Ascending aorta (tissue), 2 donors: ENCODE measurements around the gene EFHC1. TPM values are rescaled to one million over a fixed set of nuclear protein-coding genes. Genes with fewer than 3 reads are reported as not detected.
"Not testable (repeated sequence)": the region's sequence is repeated elsewhere in the genome, so short reads cannot be mapped to it uniquely, and the experiment has no call there.

ENCODE experiments used
- DNase-seq, 2 donors: peaks; one replicate each; pipeline ENCODE4 v3.0.0-alpha.2; 2019; ENCODE audit warnings: low spot score in 2 of 2
- H3K27ac ChIP-seq, 2 donors: fragments of 200-600 bp; sonication (generic); one replicate each; pipeline ENCODE4 v1.5.1; 2016 to 2017; ENCODE audit warnings: mild to moderate bottlenecking in 1 of 2
- H3K27me3 ChIP-seq: fragments of 200-600 bp; sonication (generic); one replicate; pipeline ENCODE4 v1.5.1; 2017
- H3K36me3 ChIP-seq, 2 donors: fragments of 200-600 bp; sonication (generic); one replicate each; pipeline ENCODE4 v1.5.1; 2016
- H3K4me1 ChIP-seq, 2 donors: fragments of 200-600 bp; sonication (generic); one replicate each; pipeline ENCODE4 v1.5.1; 2016 to 2017; ENCODE audit warnings: mild to moderate bottlenecking in 1 of 2
- H3K4me3 ChIP-seq, 2 donors: fragments of 200-600 bp; sonication (generic); one replicate each; pipeline ENCODE4 v1.5.1; 2016 to 2017; ENCODE audit warnings: mild to moderate bottlenecking in 1 of 2
- H3K9me3 ChIP-seq, 2 donors: fragments of 200-600 bp; sonication (generic); one replicate each; pipeline ENCODE4 v1.5.1; 2016
- intact Hi-C: fragments of 100-400 bp; cut with DNase I; formaldehyde crosslinking; loops from one replicate; pipeline ENCODE4 v1.15.1; 2023
- total RNA-seq: library from RNA; depleted of rRNA; stranded (reverse); fragments of >200 nt; gene quantifications from one replicate; pipeline ENCODE4 v1.1.0, GENCODE V29; 2016
- TF ChIP-seq, protein P1 (sequence below), 3 experiments: fragments of 200-600 bp in 2 of 3; fragments of 450-650 bp in 1 of 3; sonication (generic) in 2 of 3; IDR thresholded peaks; one replicate each; pipeline ENCODE4 v1.5.1; 2016 to 2019; ENCODE audit warnings: antibody characterized with exemption in 3 of 3, mild to moderate bottlenecking in 1 of 3, moderate library complexity in 1 of 3

EFHC1 gene
- total RNA-seq, 1 donor from 2014 or later, result 7.3 TPM

DNA sequence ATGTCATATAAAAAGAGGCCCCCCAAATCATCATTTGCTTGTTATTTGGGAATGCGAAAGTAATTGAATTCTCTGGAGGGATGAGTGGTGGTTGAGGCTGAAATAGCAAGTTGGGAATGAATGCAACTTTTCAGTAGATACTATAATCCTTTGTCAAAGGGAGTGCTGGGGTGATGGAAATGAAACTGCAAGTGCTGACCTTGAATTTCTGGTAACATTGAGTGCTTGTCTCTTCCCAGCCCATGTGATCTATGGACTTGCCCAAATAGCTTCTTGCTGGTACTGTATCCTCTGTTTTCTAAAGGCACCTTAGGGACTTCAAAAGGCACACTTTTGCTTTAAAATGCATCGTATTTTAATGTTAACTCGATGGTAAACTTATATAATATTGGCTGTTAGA, 43.4 kb upstream of the EFHC1 start:
- intact Hi-C loops, result no loop called here
- Histone ChIP-seq H3K27ac (no peak overlapping the region), H3K36me3 (no peaks in the 10 kb centered on the region), H3K9me3 (no peaks in the 10 kb centered on the region), H3K4me3 (no peak overlapping the region), H3K27me3 (no peaks in the 10 kb centered on the region), H3K4me1 (no peaks in the 10 kb centered on the region)
- TF ChIP-seq, protein P1, sequence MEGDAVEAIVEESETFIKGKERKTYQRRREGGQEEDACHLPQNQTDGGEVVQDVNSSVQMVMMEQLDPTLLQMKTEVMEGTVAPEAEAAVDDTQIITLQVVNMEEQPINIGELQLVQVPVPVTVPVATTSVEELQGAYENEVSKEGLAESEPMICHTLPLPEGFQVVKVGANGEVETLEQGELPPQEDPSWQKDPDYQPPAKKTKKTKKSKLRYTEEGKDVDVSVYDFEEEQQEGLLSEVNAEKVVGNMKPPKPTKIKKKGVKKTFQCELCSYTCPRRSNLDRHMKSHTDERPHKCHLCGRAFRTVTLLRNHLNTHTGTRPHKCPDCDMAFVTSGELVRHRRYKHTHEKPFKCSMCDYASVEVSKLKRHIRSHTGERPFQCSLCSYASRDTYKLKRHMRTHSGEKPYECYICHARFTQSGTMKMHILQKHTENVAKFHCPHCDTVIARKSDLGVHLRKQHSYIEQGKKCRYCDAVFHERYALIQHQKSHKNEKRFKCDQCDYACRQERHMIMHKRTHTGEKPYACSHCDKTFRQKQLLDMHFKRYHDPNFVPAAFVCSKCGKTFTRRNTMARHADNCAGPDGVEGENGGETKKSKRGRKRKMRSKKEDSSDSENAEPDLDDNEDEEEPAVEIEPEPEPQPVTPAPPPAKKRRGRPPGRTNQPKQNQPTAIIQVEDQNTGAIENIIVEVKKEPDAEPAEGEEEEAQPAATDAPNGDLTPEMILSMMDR (IDR thresholded peaks at IDR 0.05), result no peak
- DNase-seq, result no peak

GRCh38 chr6:52377538-52378221, 42.5 kb upstream of the EFHC1 start:
- intact Hi-C loops, result no loop called here
- TF ChIP-seq, protein P1 (IDR thresholded peaks at IDR 0.05), result no peak
- no peak overlapping the region for H3K4me3 ChIP-seq
- no peaks in the 10 kb centered on the region for H3K9me3 ChIP-seq
- H3K27ac ChIP-seq, result no peak overlapping the region
- no peaks in the 10 kb centered on the region for H3K36me3 ChIP-seq
- H3K27me3 ChIP-seq, result no peaks in the 10 kb centered on the region
- H3K4me1 ChIP-seq, result no peaks in the 10 kb centered on the region
- no peak for DNase-seq

DNA sequence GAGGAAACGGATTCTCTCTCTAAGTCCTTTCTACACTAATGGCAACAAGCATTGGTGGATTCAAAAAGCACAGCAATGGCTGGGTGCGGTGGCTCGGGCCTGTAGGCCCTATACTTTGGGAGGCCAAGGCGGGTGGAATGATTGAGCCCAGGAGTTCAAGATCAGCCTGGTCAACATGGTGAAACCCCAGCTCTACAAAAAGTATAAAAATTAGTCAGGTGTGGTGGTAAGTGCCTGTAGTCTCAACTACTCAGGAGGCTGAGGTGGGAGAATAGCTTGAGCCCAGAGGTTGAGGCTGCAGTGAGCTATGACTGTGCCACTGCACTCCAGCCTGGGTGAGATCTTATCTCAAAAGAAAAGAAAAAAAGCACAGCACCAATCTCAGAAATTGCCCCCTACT, 38.9 kb upstream of the EFHC1 start:
- H3K27ac ChIP-seq, result no peak overlapping the region
- TF ChIP-seq, protein P1 (IDR thresholded peaks at IDR 0.05), result no peak
- H3K27me3 ChIP-seq, result no peaks in the 10 kb centered on the region
- intact Hi-C loops, result no loop called here
- no peak for DNase-seq
- no peaks in the 10 kb centered on the region for H3K36me3 ChIP-seq
- H3K9me3 ChIP-seq, result no peaks in the 10 kb centered on the region
- no peaks in the 10 kb centered on the region for H3K4me1 ChIP-seq
- no peak overlapping the region for H3K4me3 ChIP-seq

GRCh38 chr6:52384145-52384766, 35.9 kb upstream of the EFHC1 start:
- no peaks in the 10 kb centered on the region for H3K9me3 ChIP-seq
- H3K27ac ChIP-seq, result no peak overlapping the region
- TF ChIP-seq, protein P1 (IDR thresholded peaks at IDR 0.05), result no peak
- H3K4me1 ChIP-seq, result no peaks in the 10 kb centered on the region
- H3K4me3 ChIP-seq, result no peak overlapping the region
- no peaks in the 10 kb centered on the region for H3K27me3 ChIP-seq
- no peaks in the 10 kb centered on the region for H3K36me3 ChIP-seq
- intact Hi-C loops, result no loop called here
- no peak for DNase-seq

- no peaks in the 10 kb centered on the region for H3K36me3 ChIP-seq
- H3K27ac ChIP-seq, result no peak overlapping the region
- H3K4me3 ChIP-seq, result no peak overlapping the region
- no peak for DNase-seq
- intact Hi-C loops, result no loop called here
- no peaks in the 10 kb centered on the region for H3K27me3 ChIP-seq
- peaks cover 0 to 5% of the 10 kb centered on the region in 2 donors for H3K4me1 ChIP-seq
- no peaks in the 10 kb centered on the region for H3K9me3 ChIP-seq
- TF ChIP-seq, protein P1 (IDR thresholded peaks at IDR 0.05), result no peak
These were observed 35.1 kb upstream of the EFHC1 start for GRCh38 chr6:52385074-52385473.

DNA sequence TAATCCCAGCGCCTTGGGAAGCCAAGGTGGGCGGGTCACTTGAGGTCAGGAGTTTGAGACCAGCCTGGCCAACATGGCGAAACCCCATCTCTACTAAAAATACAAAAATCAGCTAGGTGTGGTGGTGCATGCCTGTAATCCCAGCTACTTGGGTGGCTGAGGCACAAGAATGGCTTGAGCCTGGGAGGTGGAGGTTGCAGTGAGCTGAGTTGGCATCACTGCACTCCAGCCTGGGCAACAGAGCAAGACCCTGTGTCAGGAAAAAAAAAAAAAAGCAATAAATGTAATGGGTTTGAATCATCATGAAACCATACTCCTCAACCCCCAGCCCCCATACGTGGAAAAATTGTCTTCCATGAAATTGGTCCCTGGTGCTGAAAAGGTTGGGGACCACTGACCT, 32.0 kb upstream of the EFHC1 start:
- H3K36me3 ChIP-seq, intact Hi-C loops, H3K27ac ChIP-seq, H3K4me1 ChIP-seq, DNase-seq, H3K9me3 ChIP-seq, H3K27me3 ChIP-seq, H3K4me3 ChIP-seq: not testable (repeated sequence)
